Nephron progenitor cell (in vitro differentiated cells): ENCODE data around the gene CFAP43.

ENCODE experiments used
- DNase-seq: peaks from one replicate; pipeline ENCODE4 v3.0.0; 2021
- H3K27ac Mint-ChIP-seq: 2 replicates; pipeline ENCODE4 v1.8.0; 2021; ENCODE audit warnings: mild to moderate bottlenecking, moderate library complexity, mixed read lengths
- H3K27me3 Mint-ChIP-seq: 2 replicates; pipeline ENCODE4 v1.8.0; 2021; ENCODE audit warnings: mild to moderate bottlenecking, low read depth, mixed read lengths; ENCODE audit not compliant: poor library complexity
- H3K36me3 Mint-ChIP-seq: 2 replicates; pipeline ENCODE4 v1.8.0; 2021; ENCODE audit warnings: low read depth, mixed read lengths
- H3K4me1 Mint-ChIP-seq: 2 replicates; pipeline ENCODE4 v1.8.0; 2021; ENCODE audit warnings: mixed read lengths
- H3K4me3 Mint-ChIP-seq: 2 replicates; pipeline ENCODE4 v1.8.0; 2021; ENCODE audit warnings: mild to moderate bottlenecking, moderate library complexity, mixed read lengths
- H3K9me3 Mint-ChIP-seq: 2 replicates; pipeline ENCODE4 v1.8.0; 2021; ENCODE audit warnings: mild to moderate bottlenecking, moderate library complexity, mixed read lengths
- TF ChIP-seq, protein P1 (sequence below): fragments of 200-600 bp; sonication (generic); IDR thresholded peaks from 2 replicates; pipeline ENCODE4 v1.5.0; 2021; ENCODE audit warnings: antibody characterized with exemption

The CFAP43 gene

DNA sequence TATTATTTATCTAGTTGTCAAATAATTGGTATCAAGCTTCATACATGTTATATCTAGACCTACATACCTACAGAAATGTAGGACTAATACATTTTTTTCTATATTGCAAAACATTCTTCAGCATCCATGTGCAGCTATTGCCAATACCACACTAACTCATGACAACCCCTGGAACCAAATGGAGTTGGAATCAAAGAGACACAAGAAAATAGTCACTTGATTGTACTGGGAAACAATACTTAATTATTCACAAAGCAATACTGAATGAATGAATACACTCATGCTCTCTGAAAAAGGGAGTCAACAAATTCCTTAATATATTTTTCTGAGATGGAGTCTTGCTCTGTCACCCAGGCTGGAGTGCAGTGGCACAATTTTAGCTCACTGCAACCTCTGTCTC, 10.4 kb upstream of the CFAP43 start:
- peaks cover 16% of the 10 kb centered on the region for H3K36me3 Mint-ChIP-seq
- H3K4me1 Mint-ChIP-seq: peaks cover 10% of the 10 kb centered on the region
- TF ChIP-seq, protein P1, sequence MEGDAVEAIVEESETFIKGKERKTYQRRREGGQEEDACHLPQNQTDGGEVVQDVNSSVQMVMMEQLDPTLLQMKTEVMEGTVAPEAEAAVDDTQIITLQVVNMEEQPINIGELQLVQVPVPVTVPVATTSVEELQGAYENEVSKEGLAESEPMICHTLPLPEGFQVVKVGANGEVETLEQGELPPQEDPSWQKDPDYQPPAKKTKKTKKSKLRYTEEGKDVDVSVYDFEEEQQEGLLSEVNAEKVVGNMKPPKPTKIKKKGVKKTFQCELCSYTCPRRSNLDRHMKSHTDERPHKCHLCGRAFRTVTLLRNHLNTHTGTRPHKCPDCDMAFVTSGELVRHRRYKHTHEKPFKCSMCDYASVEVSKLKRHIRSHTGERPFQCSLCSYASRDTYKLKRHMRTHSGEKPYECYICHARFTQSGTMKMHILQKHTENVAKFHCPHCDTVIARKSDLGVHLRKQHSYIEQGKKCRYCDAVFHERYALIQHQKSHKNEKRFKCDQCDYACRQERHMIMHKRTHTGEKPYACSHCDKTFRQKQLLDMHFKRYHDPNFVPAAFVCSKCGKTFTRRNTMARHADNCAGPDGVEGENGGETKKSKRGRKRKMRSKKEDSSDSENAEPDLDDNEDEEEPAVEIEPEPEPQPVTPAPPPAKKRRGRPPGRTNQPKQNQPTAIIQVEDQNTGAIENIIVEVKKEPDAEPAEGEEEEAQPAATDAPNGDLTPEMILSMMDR: no peak
- no peak for DNase-seq
- H3K4me3 Mint-ChIP-seq: no peak overlapping the region
- H3K9me3 Mint-ChIP-seq: peaks cover 26% of the 10 kb centered on the region
- no peak overlapping the region for H3K27ac Mint-ChIP-seq
- peaks cover 11% of the 10 kb centered on the region for H3K27me3 Mint-ChIP-seq

DNA sequence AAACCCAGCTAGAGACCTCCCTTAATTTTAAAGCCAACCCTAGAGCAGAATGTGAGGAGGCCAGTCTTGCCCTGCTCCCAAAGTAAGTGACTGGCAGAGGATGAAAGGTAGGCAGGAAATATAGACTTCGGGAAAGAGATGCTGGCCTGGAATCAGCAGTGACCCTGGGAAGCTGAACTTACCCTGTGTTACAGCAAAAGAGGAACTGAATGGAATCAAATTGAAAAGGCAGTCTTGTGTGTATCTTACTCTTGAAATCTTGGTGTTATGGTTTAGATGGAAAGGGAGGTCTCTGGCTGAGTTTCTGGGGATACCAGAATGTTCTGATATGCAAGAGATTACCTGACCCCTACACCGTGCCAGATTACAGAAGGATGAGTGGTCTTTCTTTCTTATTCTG, 7.9 kb upstream of the CFAP43 start:
- Mint-ChIP-seq H3K4me3 (no peak overlapping the region), H3K9me3 (peaks cover 18% of the 10 kb centered on the region), H3K27me3 (peaks cover 11% of the 10 kb centered on the region), H3K27ac (no peak overlapping the region), H3K4me1 (peaks cover 10% of the 10 kb centered on the region), H3K36me3 (peaks cover 4% of the 10 kb centered on the region)
- no peak for DNase-seq
- TF ChIP-seq, protein P1: no peak

DNA sequence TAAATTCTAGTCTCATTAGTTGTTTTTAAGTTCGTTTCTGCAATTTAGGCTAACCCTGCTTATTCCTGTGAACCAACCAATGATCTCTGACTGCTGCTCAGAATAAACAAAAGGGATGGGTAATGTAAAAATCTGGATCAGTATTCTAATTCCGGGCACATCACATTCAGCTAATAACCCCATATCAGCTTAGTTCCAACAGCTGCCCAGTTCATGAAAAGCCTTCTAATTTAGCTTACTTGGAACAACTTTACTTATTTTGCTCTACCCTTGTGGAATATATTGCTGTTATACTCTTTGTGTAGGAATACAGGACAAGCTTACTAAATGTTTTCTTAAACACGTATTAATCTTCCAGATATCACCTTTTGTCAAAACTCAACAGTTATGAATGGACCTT, 3.6 kb upstream of the CFAP43 start:
- H3K4me3 Mint-ChIP-seq: no peak overlapping the region
- H3K36me3 Mint-ChIP-seq: peaks cover 4% of the 10 kb centered on the region
- H3K9me3 Mint-ChIP-seq: peaks cover 33% of the 10 kb centered on the region
- DNase-seq: no peak
- H3K27me3 Mint-ChIP-seq: peaks cover 25% of the 10 kb centered on the region
- peaks cover 10% of the 10 kb centered on the region for H3K4me1 Mint-ChIP-seq
- TF ChIP-seq, protein P1: no peak
- no peak overlapping the region for H3K27ac Mint-ChIP-seq

DNA sequence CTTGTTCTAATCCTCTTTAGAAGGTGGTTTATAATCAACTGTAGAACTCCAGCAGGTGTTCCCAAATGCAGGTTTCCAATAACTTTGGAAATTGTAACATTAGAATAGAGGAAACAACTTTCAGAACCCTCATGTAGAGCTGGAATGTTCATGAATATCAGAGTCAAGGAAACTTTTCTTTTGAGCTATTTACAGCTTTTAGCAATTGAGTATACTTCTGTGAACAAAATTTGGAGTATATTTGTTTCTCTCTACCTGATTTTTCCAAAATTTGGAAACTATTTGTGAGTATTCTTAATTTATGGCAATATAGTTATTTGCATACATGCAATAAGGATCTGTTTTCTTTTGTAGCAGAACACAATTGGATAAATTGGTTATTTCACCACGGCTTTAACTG, 2.8 kb upstream of the CFAP43 start:
- H3K9me3 Mint-ChIP-seq: peaks cover 33% of the 10 kb centered on the region
- peaks cover 11% of the 10 kb centered on the region for H3K4me1 Mint-ChIP-seq
- DNase-seq: no peak
- no peak overlapping the region for H3K27ac Mint-ChIP-seq
- peaks cover 28% of the 10 kb centered on the region for H3K27me3 Mint-ChIP-seq
- H3K36me3 Mint-ChIP-seq: peaks cover 4% of the 10 kb centered on the region
- no peak overlapping the region for H3K4me3 Mint-ChIP-seq
- TF ChIP-seq, protein P1: no peak

DNA sequence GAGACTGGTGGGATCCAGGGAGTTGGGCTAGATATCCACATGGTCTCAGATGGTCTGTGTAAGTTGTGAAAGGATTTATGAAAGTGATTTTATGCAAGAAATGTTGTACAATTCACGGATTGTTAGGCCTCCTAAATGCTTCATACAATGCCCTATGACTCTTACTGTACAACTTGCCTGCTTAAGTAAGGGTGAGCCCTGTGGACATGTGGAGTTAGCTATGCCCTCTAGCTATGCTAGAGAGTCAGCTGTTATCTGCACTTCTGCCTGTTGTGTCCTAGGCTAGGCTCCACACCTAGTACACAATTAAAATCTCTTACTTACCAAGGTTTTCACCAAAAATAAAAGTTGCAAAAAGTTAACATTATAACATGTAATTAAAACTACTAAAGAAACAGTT, 1.7 kb upstream of the CFAP43 start:
- no peak for DNase-seq
- Mint-ChIP-seq H3K9me3 (peaks cover 33% of the 10 kb centered on the region), H3K4me1 (peaks cover 11% of the 10 kb centered on the region), H3K36me3 (peaks cover 4% of the 10 kb centered on the region), H3K27me3 (peaks cover 28% of the 10 kb centered on the region), H3K4me3 (peak overlapping the region; percentile 75), H3K27ac (no peak overlapping the region)
- TF ChIP-seq, protein P1: no peak

DNA sequence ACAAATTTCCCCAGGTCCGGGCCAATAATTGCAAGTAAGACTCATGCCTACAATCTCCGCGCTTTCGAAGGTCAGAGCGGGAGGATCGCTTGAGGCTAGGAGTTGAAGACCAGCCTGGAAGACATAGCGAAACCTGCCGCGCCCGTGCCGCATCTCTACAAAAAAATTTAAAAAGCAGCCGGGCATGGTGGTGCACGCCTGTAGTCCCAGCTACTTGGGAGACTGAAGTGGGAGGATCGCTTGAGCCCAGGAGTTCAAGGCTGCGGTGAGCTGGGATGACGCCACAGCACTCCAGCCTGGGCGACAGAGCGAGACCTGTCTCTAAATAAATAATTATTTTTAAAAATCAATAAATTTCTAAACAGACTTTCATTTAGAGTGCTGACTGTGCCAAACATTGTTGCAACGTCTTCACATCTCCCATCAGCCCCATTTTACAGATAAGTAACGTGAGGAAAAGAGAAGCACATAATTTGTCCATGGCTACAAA, 494 bp upstream of the CFAP43 start:
- no peak overlapping the region for H3K27ac Mint-ChIP-seq

More for the DNA sequence above, 494 bp upstream of the CFAP43 start:
- Mint-ChIP-seq H3K9me3 (peaks cover 33% of the 10 kb centered on the region), H3K36me3 (peaks cover 4% of the 10 kb centered on the region), H3K4me3 (peak overlapping the region; percentile 92), H3K4me1 (peaks cover 11% of the 10 kb centered on the region), H3K27me3 (peaks cover 30% of the 10 kb centered on the region)
- no peak for DNase-seq
- TF ChIP-seq, protein P1: no peak
